Activated CD4-positive, CD25-positive, alpha-beta regulatory T cell treated with anti-CD3 and anti-CD28 coated beads, Interleukin-2, amount 50 U/mL, for 16 hours (primary cell): ENCODE results near the gene FBXO17.
"Not testable (repeated sequence)": the region's sequence is repeated elsewhere in the genome, so short reads cannot be mapped to it uniquely, and the experiment has no call there.

ENCODE experiments used
- DNase-seq: peaks from one replicate; pipeline ENCODE4 v3.0.0-alpha.2; 2020; ENCODE audit warnings: low read depth, low spot score

Gene FBXO17

GRCh38 chr19:38975214-38975860 lies at the start of gene FBXO17:
FBXO17 (minus strand) TSS chr19:38975742; CDS start chr19:38950319, 25,423 bp downstream.
- DNase-seq: no peak

GRCh38 chr19:39024875-39025641 lies 49.5 kb upstream of the FBXO17 start:
- DNase-seq: no peak

- DNase-seq: no peak
Measured at GRCh38 chr19:39021063-39021462, 45.5 kb upstream of the FBXO17 start.

- DNase-seq: no peak
Measured at GRCh38 chr19:39017646-39018045, 42.1 kb upstream of the FBXO17 start.

- no peak for DNase-seq
Measured at GRCh38 chr19:39017026-39017425, 41.5 kb upstream of the FBXO17 start.

- no peak for DNase-seq
Measured at GRCh38 chr19:39014037-39014436, 38.5 kb upstream of the FBXO17 start.

- DNase-seq: no peak
Measured at GRCh38 chr19:39009001-39009400, 33.5 kb upstream of the FBXO17 start.

- DNase-seq: no peak
Measured at GRCh38 chr19:39008137-39008536, 32.6 kb upstream of the FBXO17 start.

- no peak for DNase-seq
Measured at GRCh38 chr19:39007096-39007495, 31.6 kb upstream of the FBXO17 start.

- no peak for DNase-seq
Measured at GRCh38 chr19:39004403-39004802, 28.9 kb upstream of the FBXO17 start.

GRCh38 chr19:39003796-39004195 lies 28.3 kb upstream of the FBXO17 start:
- DNase-seq: no peak

- DNase-seq: no peak
Measured at GRCh38 chr19:39003188-39003587, 27.6 kb upstream of the FBXO17 start.

- DNase-seq: no peak
Measured at GRCh38 chr19:39001041-39001440, 25.5 kb upstream of the FBXO17 start.

- DNase-seq: not testable (repeated sequence)
Measured at GRCh38 chr19:38997576-38997975, 22.0 kb upstream of the FBXO17 start.

- no peak for DNase-seq
Measured at GRCh38 chr19:38993271-38993670, 17.7 kb upstream of the FBXO17 start.

- DNase-seq: no peak
Measured at GRCh38 chr19:38990949-38991697, 15.6 kb upstream of the FBXO17 start.

- not testable (repeated sequence) for DNase-seq
Measured at GRCh38 chr19:38989614-38990013, 14.1 kb upstream of the FBXO17 start.

- no peak for DNase-seq
Measured at GRCh38 chr19:38989066-38989605, 13.6 kb upstream of the FBXO17 start.

- not testable (repeated sequence) for DNase-seq
Measured at GRCh38 chr19:38988627-38989026, 13.1 kb upstream of the FBXO17 start.

- DNase-seq: not testable (repeated sequence)
Measured at GRCh38 chr19:38987745-38988144, 12.2 kb upstream of the FBXO17 start.

GRCh38 chr19:38985262-38985661 lies 9.7 kb upstream of the FBXO17 start:
- DNase-seq: no peak
